Activated naive CD8-positive, alpha-beta T cell treated with anti-CD3 and anti-CD28 coated beads for 36 hours (primary cell): ENCODE data around the gene BEX3. TPM values are rescaled to one million over a fixed set of nuclear protein-coding genes. Genes with fewer than 3 reads are reported as not detected.
"Not testable (repeated sequence)": the region's sequence is repeated elsewhere in the genome, so short reads cannot be mapped to it uniquely, and the experiment has no call there.

Experiments
- DNase-seq: peaks from one replicate; pipeline ENCODE4 v3.0.0; 2021
- H3K27ac Mint-ChIP-seq: one replicate; pipeline ENCODE4 v1.8.0; 2022; ENCODE audit warnings: mild to moderate bottlenecking, moderate library complexity, mixed read lengths
- H3K27me3 Mint-ChIP-seq: one replicate; pipeline ENCODE4 v1.8.0; 2022; ENCODE audit warnings: mild to moderate bottlenecking, mixed read lengths
- H3K36me3 Mint-ChIP-seq: one replicate; pipeline ENCODE4 v1.8.0; 2021; ENCODE audit warnings: mild to moderate bottlenecking, mixed read lengths
- H3K4me1 Mint-ChIP-seq: one replicate; pipeline ENCODE4 v1.8.0; 2021; ENCODE audit warnings: mixed read lengths
- H3K4me3 Mint-ChIP-seq: one replicate; pipeline ENCODE4 v1.8.0; 2022; ENCODE audit warnings: mild to moderate bottlenecking, moderate library complexity, mixed read lengths
- H3K9me3 Mint-ChIP-seq: one replicate; pipeline ENCODE4 v1.8.0; 2022; ENCODE audit warnings: mixed read lengths
- total RNA-seq, 2 experiments: library from RNA; stranded (reverse); gene quantifications; one replicate each; pipeline ENCODE4 v1.2.3, GENCODE V29; 2021

Gene BEX3
- total RNA-seq, 2 experiments from 2014 or later = 31.4 to 31.7 TPM

DNA sequence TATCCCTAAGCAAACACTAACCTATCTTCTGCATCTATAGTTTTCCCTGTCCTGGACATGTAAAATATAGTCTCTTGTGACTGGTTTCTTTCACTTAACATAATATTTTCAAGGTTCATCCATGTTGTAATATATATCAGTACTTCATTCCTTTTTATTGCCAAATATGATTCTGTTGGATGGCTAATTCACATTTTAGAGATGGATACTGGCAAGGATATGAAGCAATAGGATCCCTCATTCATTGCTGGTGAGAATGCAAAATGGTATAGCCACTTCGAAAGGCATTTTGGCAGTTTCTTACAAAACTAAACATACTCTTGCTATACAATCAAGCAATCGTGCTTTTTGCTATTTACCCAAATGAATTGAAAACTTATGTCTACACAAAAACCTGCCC, 13.3 kb upstream of the BEX3 start:
- Mint-ChIP-seq H3K4me3 (no peak overlapping the region), H3K27me3 (no peaks in the 10 kb centered on the region), H3K27ac (no peak overlapping the region), H3K4me1 (no peaks in the 10 kb centered on the region), H3K36me3 (peaks cover 1% of the 10 kb centered on the region), H3K9me3 (no peaks in the 10 kb centered on the region)
- no peak for DNase-seq

DNA sequence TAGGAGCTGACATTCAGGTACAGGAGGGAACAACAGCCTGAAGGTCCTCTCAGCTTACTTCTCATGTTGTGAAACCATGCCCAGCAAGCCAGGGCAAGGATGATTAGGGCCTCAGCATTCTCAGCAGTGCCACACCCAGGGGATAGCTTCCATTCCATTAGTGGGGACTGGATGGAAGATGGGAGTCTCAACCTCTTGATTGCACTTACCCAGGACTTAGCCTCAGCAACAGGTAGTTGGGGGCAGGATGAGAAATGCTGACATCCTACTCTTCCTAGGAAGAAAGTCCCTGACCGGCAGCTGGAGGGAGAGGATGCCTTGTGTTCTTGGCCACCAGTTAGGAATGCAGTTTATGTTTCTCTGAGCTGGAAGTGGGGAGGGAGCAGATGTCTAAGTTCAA, 8.8 kb upstream of the BEX3 start:
- Mint-ChIP-seq H3K27me3 (no peaks in the 10 kb centered on the region), H3K27ac (no peak overlapping the region), H3K9me3 (no peaks in the 10 kb centered on the region), H3K4me3 (no peak overlapping the region), H3K36me3 (no peaks in the 10 kb centered on the region), H3K4me1 (no peaks in the 10 kb centered on the region)
- no peak for DNase-seq

DNA sequence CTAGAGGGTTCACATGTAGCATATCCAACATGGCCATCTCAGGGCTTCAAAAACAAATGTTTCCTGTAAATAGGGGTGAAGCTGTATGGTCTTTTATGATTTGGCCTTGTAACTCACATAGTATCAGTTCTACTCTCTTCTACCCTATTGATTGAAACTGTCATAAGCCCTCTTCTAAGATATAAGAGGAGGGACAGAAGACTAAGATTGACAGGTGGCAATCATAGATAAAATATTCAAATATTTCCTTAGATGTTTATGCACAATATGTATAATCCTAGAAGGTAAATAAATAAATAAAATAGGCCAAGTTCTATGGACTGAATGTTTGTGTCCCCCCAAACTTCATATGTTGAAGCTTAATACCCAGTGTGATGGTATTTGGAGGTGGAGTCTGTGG, 6.9 kb upstream of the BEX3 start:
- H3K27me3 Mint-ChIP-seq = no peaks in the 10 kb centered on the region
- no peak overlapping the region for H3K27ac Mint-ChIP-seq
- H3K36me3 Mint-ChIP-seq = no peaks in the 10 kb centered on the region
- no peak for DNase-seq
- no peaks in the 10 kb centered on the region for H3K4me1 Mint-ChIP-seq
- no peak overlapping the region for H3K4me3 Mint-ChIP-seq
- no peaks in the 10 kb centered on the region for H3K9me3 Mint-ChIP-seq

DNA sequence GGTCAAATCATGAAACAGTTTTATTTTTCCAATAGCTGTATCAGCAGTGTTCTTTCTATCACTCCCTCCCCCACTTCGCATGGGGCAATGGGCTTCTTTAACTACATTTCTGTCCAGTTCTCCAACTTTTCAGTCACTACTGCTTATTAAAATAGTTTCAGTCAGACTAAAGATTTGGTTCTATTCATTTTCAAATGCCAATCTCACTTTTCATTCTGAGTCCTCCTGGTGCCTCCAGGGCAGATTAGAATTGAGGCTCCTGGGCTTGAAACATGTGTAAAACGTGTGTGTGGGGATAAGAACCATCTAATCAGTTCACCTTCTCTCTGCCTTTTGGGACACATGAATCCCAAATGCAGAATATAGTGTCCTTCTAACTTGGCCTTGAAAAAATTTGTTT, 3.5 kb upstream of the BEX3 start:
- Mint-ChIP-seq H3K4me3 (no peak overlapping the region), H3K4me1 (peaks cover 8% of the 10 kb centered on the region), H3K36me3 (peaks cover 3% of the 10 kb centered on the region), H3K27me3 (no peaks in the 10 kb centered on the region), H3K27ac (no peak overlapping the region), H3K9me3 (no peaks in the 10 kb centered on the region)
- no peak for DNase-seq

DNA sequence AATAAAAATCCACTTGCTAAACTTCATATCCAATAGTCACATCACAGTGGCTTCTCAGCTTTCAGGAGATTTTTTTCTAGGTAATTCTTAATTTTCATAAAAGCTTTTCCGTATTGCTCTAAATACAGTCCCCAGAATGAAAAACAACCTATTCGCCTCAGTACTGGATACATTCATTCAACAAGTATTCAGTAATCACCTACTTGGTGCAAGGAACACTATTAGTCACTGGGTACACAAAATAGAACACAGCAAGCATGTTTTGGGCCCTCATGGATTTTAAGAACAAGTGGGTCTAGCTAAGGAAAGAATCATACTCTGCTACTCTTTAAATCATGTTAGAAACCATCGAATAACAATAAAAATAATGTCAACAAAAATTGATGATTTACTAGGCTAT, 2.8 kb upstream of the BEX3 start:
- Mint-ChIP-seq H3K9me3 (no peaks in the 10 kb centered on the region), H3K4me1 (peaks cover 8% of the 10 kb centered on the region), H3K36me3 (peaks cover 3% of the 10 kb centered on the region), H3K4me3 (no peak overlapping the region), H3K27me3 (no peaks in the 10 kb centered on the region), H3K27ac (no peak overlapping the region)
- no peak for DNase-seq

- H3K4me3 Mint-ChIP-seq = peak overlapping the region; percentile 78
- H3K36me3 Mint-ChIP-seq = peaks cover 3% of the 10 kb centered on the region
- peaks cover 8% of the 10 kb centered on the region for H3K4me1 Mint-ChIP-seq
- DNase-seq = no peak
- no peaks in the 10 kb centered on the region for H3K27me3 Mint-ChIP-seq
- no peaks in the 10 kb centered on the region for H3K9me3 Mint-ChIP-seq
- H3K27ac Mint-ChIP-seq = no peak overlapping the region
These were observed 614 bp downstream of the BEX3 start for GRCh38 chrX:103376979-103377324.

- H3K36me3 Mint-ChIP-seq = peaks cover 3% of the 10 kb centered on the region
- no peaks in the 10 kb centered on the region for H3K9me3 Mint-ChIP-seq
- no peak for DNase-seq
- H3K4me3 Mint-ChIP-seq = no peak overlapping the region
- no peaks in the 10 kb centered on the region for H3K27me3 Mint-ChIP-seq
- H3K27ac Mint-ChIP-seq = no peak overlapping the region
- H3K4me1 Mint-ChIP-seq = peaks cover 8% of the 10 kb centered on the region
These were observed 2.7 kb downstream of the BEX3 start for GRCh38 chrX:103378990-103379389.

- H3K9me3 Mint-ChIP-seq = no peaks in the 10 kb centered on the region
- H3K36me3 Mint-ChIP-seq = no peaks in the 10 kb centered on the region
- no peaks in the 10 kb centered on the region for H3K27me3 Mint-ChIP-seq
- H3K4me1 Mint-ChIP-seq = no peaks in the 10 kb centered on the region
- H3K27ac Mint-ChIP-seq = no peak overlapping the region
- no peak for DNase-seq
- H3K4me3 Mint-ChIP-seq = no peak overlapping the region
These were observed 6.5 kb downstream of the BEX3 start for GRCh38 chrX:103382877-103383276.

GRCh38 chrX:103384672-103385071, 8.3 kb downstream of the BEX3 start:
- no peak overlapping the region for H3K4me3 Mint-ChIP-seq
- H3K27ac Mint-ChIP-seq = no peak overlapping the region
- no peaks in the 10 kb centered on the region for H3K4me1 Mint-ChIP-seq
- DNase-seq = no peak
- H3K9me3 Mint-ChIP-seq = no peaks in the 10 kb centered on the region
- no peaks in the 10 kb centered on the region for H3K36me3 Mint-ChIP-seq
- no peaks in the 10 kb centered on the region for H3K27me3 Mint-ChIP-seq

DNA sequence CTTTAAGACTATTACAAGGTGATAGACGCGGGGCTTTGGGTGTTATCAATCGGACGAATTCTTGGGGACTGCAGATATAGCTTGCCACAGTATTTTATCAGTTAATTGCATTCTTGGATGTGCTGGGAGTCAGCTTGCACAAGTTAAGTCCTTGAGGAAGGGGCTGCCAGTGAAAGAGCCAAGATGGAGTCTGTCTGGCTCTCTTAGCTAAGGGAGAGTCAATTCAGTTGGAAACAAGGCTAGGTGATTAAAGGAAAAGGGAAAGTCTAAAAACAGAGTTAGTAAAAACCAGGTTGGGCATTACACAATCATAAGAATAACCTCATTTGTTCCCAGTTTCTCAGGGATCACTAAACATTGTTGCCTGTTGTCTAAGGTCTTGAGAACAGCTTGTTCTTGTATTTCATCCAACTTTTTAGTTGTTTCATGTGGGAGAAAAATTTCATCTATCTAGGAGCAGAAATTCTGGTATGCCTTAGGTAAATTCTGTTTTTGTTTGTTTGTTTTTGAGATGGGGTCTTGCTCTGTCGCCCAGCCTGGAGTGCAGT, 9.0 kb downstream of the BEX3 start:
- not testable (repeated sequence) for H3K4me3 Mint-ChIP-seq, H3K27ac Mint-ChIP-seq, H3K4me1 Mint-ChIP-seq, H3K27me3 Mint-ChIP-seq, H3K36me3 Mint-ChIP-seq, H3K9me3 Mint-ChIP-seq, DNase-seq

DNA sequence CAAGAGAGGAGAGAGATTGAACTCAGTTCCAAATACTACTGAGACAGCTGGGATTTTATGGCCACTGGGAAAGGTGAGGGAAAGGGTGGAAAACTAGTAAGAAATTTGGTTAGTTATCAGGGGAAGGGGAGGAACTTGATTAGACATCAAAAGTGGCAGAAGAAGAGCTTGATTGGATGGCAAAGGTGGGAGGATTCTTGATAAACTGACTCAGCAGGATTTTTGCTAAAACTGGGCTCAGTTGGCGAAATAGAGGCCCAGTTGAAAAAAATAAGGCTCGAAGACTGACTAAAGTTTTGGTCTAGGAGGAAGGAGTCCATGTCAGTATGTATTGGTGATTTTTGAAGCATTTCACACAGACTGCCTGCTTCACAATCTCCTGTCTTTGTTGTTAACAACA, 10.0 kb downstream of the BEX3 start:
- H3K4me3 Mint-ChIP-seq = no peak overlapping the region
- H3K4me1 Mint-ChIP-seq = no peaks in the 10 kb centered on the region
- no peaks in the 10 kb centered on the region for H3K36me3 Mint-ChIP-seq
- no peak overlapping the region for H3K27ac Mint-ChIP-seq
- H3K9me3 Mint-ChIP-seq = no peaks in the 10 kb centered on the region
- no peak for DNase-seq
- peaks cover 6% of the 10 kb centered on the region for H3K27me3 Mint-ChIP-seq

GRCh38 chrX:103393487-103393886, 17.1 kb downstream of the BEX3 start:
- DNase-seq = no peak
- no peak overlapping the region for H3K4me3 Mint-ChIP-seq
- H3K9me3 Mint-ChIP-seq = no peaks in the 10 kb centered on the region
- peaks cover 2% of the 10 kb centered on the region for H3K4me1 Mint-ChIP-seq
- H3K27me3 Mint-ChIP-seq = peaks cover 9% of the 10 kb centered on the region
- no peak overlapping the region for H3K27ac Mint-ChIP-seq
- H3K36me3 Mint-ChIP-seq = no peaks in the 10 kb centered on the region

GRCh38 chrX:103396186-103396585, 19.8 kb downstream of the BEX3 start:
- no peak overlapping the region for H3K4me3 Mint-ChIP-seq
- peaks cover 3% of the 10 kb centered on the region for H3K27me3 Mint-ChIP-seq
- no peaks in the 10 kb centered on the region for H3K36me3 Mint-ChIP-seq
- no peaks in the 10 kb centered on the region for H3K9me3 Mint-ChIP-seq
- peak overlapping the region; percentile 35 for H3K27ac Mint-ChIP-seq
- DNase-seq = no peak
- H3K4me1 Mint-ChIP-seq = peaks cover 6% of the 10 kb centered on the region

DNA sequence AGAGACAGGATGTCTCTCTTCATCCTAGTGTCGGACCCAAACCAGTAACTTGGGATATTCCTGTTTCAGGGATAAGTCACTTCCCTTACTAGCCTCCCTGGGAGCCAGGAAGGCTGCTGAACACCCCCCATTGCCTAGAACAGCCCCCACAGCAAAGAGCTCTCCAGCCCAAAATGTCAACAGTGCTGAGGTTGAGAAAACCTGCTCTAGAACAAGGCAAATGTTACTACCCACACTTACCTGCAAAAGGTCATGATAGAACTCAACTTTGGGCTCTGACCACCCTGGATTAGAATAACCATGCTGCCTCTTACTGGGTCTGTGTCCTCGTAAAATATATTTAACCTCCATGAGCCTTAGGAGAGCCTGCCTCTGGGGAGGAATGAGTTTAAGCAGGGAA, 20.3 kb downstream of the BEX3 start:
- Mint-ChIP-seq H3K4me1 (peaks cover 6% of the 10 kb centered on the region), H3K27me3 (peaks cover 3% of the 10 kb centered on the region), H3K4me3 (no peak overlapping the region), H3K27ac (peak overlapping the region; percentile 35), H3K9me3 (no peaks in the 10 kb centered on the region), H3K36me3 (no peaks in the 10 kb centered on the region)
- DNase-seq = no peak

- H3K27me3 Mint-ChIP-seq = peaks cover 4% of the 10 kb centered on the region
- H3K4me1 Mint-ChIP-seq = peaks cover 6% of the 10 kb centered on the region
- no peak overlapping the region for H3K4me3 Mint-ChIP-seq
- H3K27ac Mint-ChIP-seq = no peak overlapping the region
- H3K9me3 Mint-ChIP-seq = no peaks in the 10 kb centered on the region
- H3K36me3 Mint-ChIP-seq = no peaks in the 10 kb centered on the region
- no peak for DNase-seq
These were observed 21.4 kb downstream of the BEX3 start for GRCh38 chrX:103397707-103398106.

- H3K27me3 Mint-ChIP-seq = peaks cover 8% of the 10 kb centered on the region
- no peaks in the 10 kb centered on the region for H3K36me3 Mint-ChIP-seq
These were observed 22.1 kb downstream of the BEX3 start for GRCh38 chrX:103398421-103398864.

DNA sequence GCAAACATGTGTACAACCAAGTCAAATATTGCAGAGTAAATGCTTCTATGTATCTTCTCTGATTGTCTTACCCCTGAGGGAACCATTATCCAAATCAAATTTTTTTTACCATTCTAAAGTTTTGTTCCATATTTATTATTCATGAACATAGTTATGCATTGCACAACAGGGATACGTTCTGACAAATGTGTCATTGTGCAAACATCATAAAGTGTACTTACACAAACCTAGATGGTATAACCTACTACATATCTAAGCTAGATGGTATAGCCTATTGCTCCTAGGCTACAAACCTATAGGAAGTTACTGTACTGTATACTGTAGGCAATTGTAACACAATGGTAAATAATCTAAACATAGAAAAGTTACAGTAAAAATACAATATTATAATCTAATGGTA, 23.4 kb downstream of the BEX3 start:
- no peaks in the 10 kb centered on the region for H3K36me3 Mint-ChIP-seq
- H3K27me3 Mint-ChIP-seq = peaks cover 9% of the 10 kb centered on the region
- no peaks in the 10 kb centered on the region for H3K9me3 Mint-ChIP-seq
- H3K27ac Mint-ChIP-seq = no peak overlapping the region
- no peak for DNase-seq
- peaks cover 12% of the 10 kb centered on the region for H3K4me1 Mint-ChIP-seq
- no peak overlapping the region for H3K4me3 Mint-ChIP-seq

More at GRCh38 chrX:103398421-103398864, 22.1 kb downstream of the BEX3 start:
- Mint-ChIP-seq H3K27ac (no peak overlapping the region), H3K4me1 (peaks cover 6% of the 10 kb centered on the region), H3K4me3 (no peak overlapping the region), H3K9me3 (no peaks in the 10 kb centered on the region)
- DNase-seq = no peak
